Myocyte (in vitro differentiated cells): ENCODE results near the gene CLEC18B. TPM values are rescaled to one million over a fixed set of nuclear protein-coding genes. Genes with fewer than 3 reads are reported as not detected.
"Not testable (repeated sequence)": the region's sequence is repeated elsewhere in the genome, so short reads cannot be mapped to it uniquely, and the experiment has no call there.

Source experiments
- DNase-seq: peaks from one replicate; pipeline ENCODE4 v3.0.0-alpha.2; 2012; ENCODE audit warnings: low read depth
- total RNA-seq: library from RNA; depleted of rRNA; stranded (reverse); fragments of >200 nt; gene quantifications from 2 replicates; pipeline ENCODE4 v1.2.3, GENCODE V29; 2014

Gene CLEC18B
- total RNA-seq, 1 donor from 2014 or later = 1.6 TPM

DNA sequence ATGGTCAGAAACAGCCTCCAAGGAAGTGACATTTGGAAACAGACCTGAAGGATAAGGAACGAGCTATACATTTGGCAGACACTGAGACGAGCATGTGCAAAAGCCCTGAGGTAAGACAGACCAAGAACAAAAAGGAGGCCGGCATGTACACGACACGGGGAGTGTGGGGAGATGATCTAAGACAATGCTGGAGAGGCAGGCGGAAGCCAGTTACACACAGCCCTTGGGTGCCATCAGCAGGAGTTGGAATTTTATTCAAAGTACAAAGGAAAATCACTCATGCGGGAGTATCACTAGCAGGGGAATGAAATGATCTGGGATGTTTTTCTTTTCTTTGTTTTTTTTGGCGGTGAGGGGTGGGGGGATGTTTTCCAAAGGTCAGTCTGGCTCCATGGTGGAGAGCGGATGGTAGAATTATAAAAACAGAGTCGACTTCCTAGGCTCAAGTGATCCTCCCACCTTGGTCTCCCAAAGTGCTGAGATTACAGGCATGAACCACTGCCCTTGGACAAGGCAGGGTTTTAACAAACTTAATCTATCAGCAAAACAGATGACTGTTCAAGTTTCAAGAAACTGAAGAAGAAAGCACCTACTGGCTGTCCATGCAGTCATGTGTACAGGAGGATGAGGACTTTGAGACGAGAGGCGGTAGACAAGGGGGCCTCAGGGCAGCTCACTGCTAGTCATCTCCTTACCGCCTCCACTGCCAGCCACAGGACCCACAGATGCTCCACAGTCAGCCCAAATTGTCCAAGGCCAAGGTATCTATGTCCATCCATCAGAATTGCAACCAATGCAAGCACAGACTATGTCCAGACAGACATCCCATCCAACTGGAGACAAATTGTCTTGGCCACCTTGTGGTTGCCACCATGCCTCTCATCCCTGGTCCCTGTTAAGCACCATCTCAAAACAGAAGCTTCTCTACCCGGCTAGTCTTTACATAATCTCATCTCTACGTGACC, 59.4 kb downstream of the CLEC18B start:
- not testable (repeated sequence) for DNase-seq

Other genes with a start within 250 kb of the CLEC18B start
- 120 and 144 TPM in 2 replicates for gene PSMD7, start 124.7 kb downstream of the CLEC18B start, total RNA-seq
- gene NPIPB15, start 45.2 kb downstream of the CLEC18B start, total RNA-seq = 1.0 and 1.2 TPM in 2 replicates
- 78.9 and 105 TPM in 2 replicates for gene GLG1, start 185.6 kb upstream of the CLEC18B start, total RNA-seq
- 13.0 and 14.1 TPM in 2 replicates for gene RFWD3, start 245.4 kb upstream of the CLEC18B start, total RNA-seq